Smooth muscle cell (in vitro differentiated cells): Measurements from ENCODE around the gene INHBC. TPM values are rescaled to one million over a fixed set of nuclear protein-coding genes. Genes with fewer than 3 reads are reported as not detected.

Source experiments
- DNase-seq: peaks from one replicate; lab custom pipeline; 2025; ENCODE audit not compliant: unreplicated experiment; lab: John Stamatoyannopoulos, UW
- H2AFZ ChIP-seq: fragments of 200-600 bp; sonication (generic); 2 replicates; pipeline ENCODE4 v1.6.0; 2016; ENCODE audit warnings: antibody characterized with exemption, low read depth, mild to moderate bottlenecking
- H3F3A ChIP-seq: fragments of 200-600 bp; sonication (generic); 2 replicates; pipeline ENCODE4 v1.6.0; 2017; ENCODE audit warnings: antibody characterized with exemption, low read depth
- H3K27ac ChIP-seq: fragments of 200-600 bp; sonication (generic); 2 replicates; pipeline ENCODE4 v1.5.1; 2016; ENCODE audit warnings: low read depth, mild to moderate bottlenecking
- H3K27me3 ChIP-seq: fragments of 200-600 bp; sonication (generic); 2 replicates; pipeline ENCODE4 v1.6.1; 2016; ENCODE audit warnings: low read depth, mild to moderate bottlenecking
- H3K36me3 ChIP-seq: fragments of 200-600 bp; sonication (generic); 2 replicates; pipeline ENCODE4 v1.5.1; 2016; ENCODE audit warnings: low read depth
- H3K4me1 ChIP-seq: fragments of 200-600 bp; sonication (generic); 2 replicates; pipeline ENCODE4 v1.5.1; 2016; ENCODE audit warnings: low read depth
- H3K4me2 ChIP-seq: fragments of 200-600 bp; sonication (generic); 2 replicates; pipeline ENCODE4 v1.6.0; 2016; ENCODE audit warnings: mild to moderate bottlenecking
- H3K4me3 ChIP-seq: fragments of 200-600 bp; sonication (generic); 2 replicates; pipeline ENCODE4 v1.5.1; 2016; ENCODE audit warnings: mild to moderate bottlenecking
- H3K79me2 ChIP-seq: fragments of 200-600 bp; sonication (generic); 2 replicates; pipeline ENCODE4 v1.6.0; 2016; ENCODE audit warnings: low read depth, mild to moderate bottlenecking
- H3K9ac ChIP-seq: fragments of 200-600 bp; sonication (generic); 2 replicates; pipeline ENCODE4 v1.6.0; 2016; ENCODE audit warnings: low read depth
- H3K9me3 ChIP-seq: fragments of 200-600 bp; sonication (generic); replicated peaks from 2 replicates; pipeline ENCODE4 v1.5.1; 2016; ENCODE audit warnings: low read depth
- H4K20me1 ChIP-seq: fragments of 200-600 bp; sonication (generic); 2 replicates; pipeline ENCODE4 v1.6.0; 2016; ENCODE audit warnings: low read depth
- WGBS: methylation state at CpG from one replicate; pipeline ENCODE4 v1.1.7; 2016; ENCODE audit warnings: low lambda C conversion rate; 5-methylcytosine and 5-hydroxymethylcytosine counted together
- polyA plus RNA-seq: library from polyadenylated mRNA; unstranded; fragments of >200 nt; fragmentation: Nextera tagmentation; extraction: Ambion mirVana; gene quantifications from 2 replicates; pipeline ENCODE4 v1.2.1, GENCODE V29; 2016
- total RNA-seq: library from RNA; depleted of rRNA; stranded (reverse); fragments of >200 nt; gene quantifications from 2 replicates; pipeline ENCODE4 v1.2.3, GENCODE V29; 2014
- TF ChIP-seq, protein P1 (sequence below): fragments of 200-600 bp; sonication (generic); IDR thresholded peaks from 2 replicates; pipeline ENCODE4 v1.5.1; 2017; ENCODE audit warnings: borderline replicate concordance, mild to moderate bottlenecking, antibody characterized with exemption; ENCODE audit not compliant: insufficient read depth, poor library complexity, severe bottlenecking

INHBC gene
- total and polyA plus RNA-seq, 2 experiments from 2014 or later: 0.42 TPM; not detected in 1

- TF ChIP-seq, protein P1, sequence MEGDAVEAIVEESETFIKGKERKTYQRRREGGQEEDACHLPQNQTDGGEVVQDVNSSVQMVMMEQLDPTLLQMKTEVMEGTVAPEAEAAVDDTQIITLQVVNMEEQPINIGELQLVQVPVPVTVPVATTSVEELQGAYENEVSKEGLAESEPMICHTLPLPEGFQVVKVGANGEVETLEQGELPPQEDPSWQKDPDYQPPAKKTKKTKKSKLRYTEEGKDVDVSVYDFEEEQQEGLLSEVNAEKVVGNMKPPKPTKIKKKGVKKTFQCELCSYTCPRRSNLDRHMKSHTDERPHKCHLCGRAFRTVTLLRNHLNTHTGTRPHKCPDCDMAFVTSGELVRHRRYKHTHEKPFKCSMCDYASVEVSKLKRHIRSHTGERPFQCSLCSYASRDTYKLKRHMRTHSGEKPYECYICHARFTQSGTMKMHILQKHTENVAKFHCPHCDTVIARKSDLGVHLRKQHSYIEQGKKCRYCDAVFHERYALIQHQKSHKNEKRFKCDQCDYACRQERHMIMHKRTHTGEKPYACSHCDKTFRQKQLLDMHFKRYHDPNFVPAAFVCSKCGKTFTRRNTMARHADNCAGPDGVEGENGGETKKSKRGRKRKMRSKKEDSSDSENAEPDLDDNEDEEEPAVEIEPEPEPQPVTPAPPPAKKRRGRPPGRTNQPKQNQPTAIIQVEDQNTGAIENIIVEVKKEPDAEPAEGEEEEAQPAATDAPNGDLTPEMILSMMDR: no peak
- H2AFZ ChIP-seq: no peak overlapping the region
- no peak overlapping the region for H3K27ac ChIP-seq
- H3K36me3 ChIP-seq: no peaks in the 10 kb centered on the region
- DNase-seq: no peak
- H3K9me3 ChIP-seq: no peaks in the 10 kb centered on the region
- no peak overlapping the region for H3K4me2 ChIP-seq
- H3K27me3 ChIP-seq: no peaks in the 10 kb centered on the region
- 92% methylated on average over 8 of the region's 8 CpGs for WGBS
- H3F3A ChIP-seq: no peaks in the 10 kb centered on the region
- H3K9ac ChIP-seq: no peak overlapping the region
- peaks cover 42% of the 10 kb centered on the region for H3K79me2 ChIP-seq
- H3K4me1 ChIP-seq: no peaks in the 10 kb centered on the region
- no peak overlapping the region for H3K4me3 ChIP-seq
- H4K20me1 ChIP-seq: peaks cover 63% of the 10 kb centered on the region
Measured at GRCh38 chr12:57416039-57416996, 18.3 kb upstream of the INHBC start.

- 98% methylated on average over 9 of the region's 9 CpGs for WGBS
- no peak for DNase-seq
- TF ChIP-seq, protein P1: no peak
- Histone ChIP-seq H3K79me2 (peaks cover 41% of the 10 kb centered on the region), H3K36me3 (no peaks in the 10 kb centered on the region), H3F3A (no peaks in the 10 kb centered on the region), H3K4me1 (no peaks in the 10 kb centered on the region), H3K27ac (no peak overlapping the region), H3K9ac (no peak overlapping the region), H3K4me2 (no peak overlapping the region), H4K20me1 (peaks cover 61% of the 10 kb centered on the region), H3K4me3 (no peak overlapping the region), H3K9me3 (no peaks in the 10 kb centered on the region), H2AFZ (no peak overlapping the region), H3K27me3 (no peaks in the 10 kb centered on the region)
Measured at GRCh38 chr12:57418255-57418654, 16.3 kb upstream of the INHBC start.

GRCh38 chr12:57419495-57419894 lies 15.1 kb upstream of the INHBC start:
- no peak for DNase-seq
- Histone ChIP-seq H3K4me2 (no peak overlapping the region), H2AFZ (no peak overlapping the region), H3K4me1 (no peaks in the 10 kb centered on the region), H3F3A (no peaks in the 10 kb centered on the region), H4K20me1 (peaks cover 60% of the 10 kb centered on the region), H3K27me3 (no peaks in the 10 kb centered on the region), H3K9ac (no peak overlapping the region), H3K36me3 (no peaks in the 10 kb centered on the region), H3K79me2 (peaks cover 46% of the 10 kb centered on the region), H3K27ac (no peak overlapping the region), H3K9me3 (no peaks in the 10 kb centered on the region), H3K4me3 (no peak overlapping the region)
- WGBS: 100% methylated on average over 2 of the region's 2 CpGs
- TF ChIP-seq, protein P1: no peak
